IMR-90 (cell line): ENCODE measurements around the gene DPEP3. TPM values are rescaled to one million over a fixed set of nuclear protein-coding genes. Genes with fewer than 3 reads are reported as not detected.

Experiments
- ATAC-seq: fragments of 200-7000 bp; cut with Tn5 transposase; 2 replicates; pipeline ENCODE4 v1.9.1; 2020; ENCODE audit warnings: low read depth, mild to moderate bottlenecking, moderate library complexity
- BruUV-seq: library from RNA; stranded (reverse); fragments of 400-500 nt; replicated peaks from 2 replicates; lab custom pipeline; 2021; lab: Mats Ljungman, UMichigan
- CTCF ChIA-PET: fragments of 300-600 bp; formaldehyde crosslinking; extraction: SDS; loops from one replicate; lab custom pipeline; 2021; ENCODE audit warnings: antibody characterized with exemption; lab: Yijun Ruan, JAX
- POLR2A ChIA-PET: fragments of 300-600 bp; sonication (Branson Sonifier 250); formaldehyde crosslinking; loops from one replicate; lab custom pipeline; 2022; ENCODE audit warnings: antibody characterized with exemption; ENCODE audit not compliant: unreplicated experiment; lab: Charles Lee
- DNase-seq: peaks from one replicate; pipeline ENCODE4 v3.0.0; 2013
- H2AFZ ChIP-seq: replicated peaks from 2 replicates; pipeline ENCODE3; 2013; ENCODE audit warnings: low read length, mild to moderate bottlenecking; ENCODE audit not compliant: poor library complexity
- H2AK5ac ChIP-seq: 2 replicates; pipeline ENCODE4 v1.6.1; 2013; ENCODE audit warnings: low read depth, low read length, inconsistent platforms
- H2AK9ac ChIP-seq: replicated peaks from 2 replicates; pipeline ENCODE3; 2013; ENCODE audit warnings: mild to moderate bottlenecking, low read depth, low read length, moderate library complexity; ENCODE audit not compliant: poor library complexity
- H2BK120ac ChIP-seq: 2 replicates; pipeline ENCODE4 v1.6.1; 2013; ENCODE audit warnings: low read depth, low read length, inconsistent platforms
- H2BK15ac ChIP-seq: 3 replicates; pipeline ENCODE4 v1.6.1; 2013; ENCODE audit warnings: low read depth, low read length, inconsistent platforms
- H2BK20ac ChIP-seq: 2 replicates; pipeline ENCODE4 v1.6.1; 2013; ENCODE audit warnings: low read depth, mild to moderate bottlenecking, inconsistent platforms, low read length, moderate library complexity
- H2BK5ac ChIP-seq: 2 replicates; pipeline ENCODE4 v1.6.1; 2013; ENCODE audit warnings: mild to moderate bottlenecking, low read depth, low read length, inconsistent platforms; ENCODE audit not compliant: poor library complexity, severe bottlenecking
- H3K14ac ChIP-seq: replicated peaks from 2 replicates; pipeline ENCODE4 v1.6.1; 2013; ENCODE audit warnings: low read depth, low read length, inconsistent platforms
- H3K18ac ChIP-seq: 2 replicates; pipeline ENCODE4 v1.6.1; 2013; ENCODE audit warnings: low read depth, low read length, control low read depth
- H3K23ac ChIP-seq: 2 replicates; pipeline ENCODE4 v1.6.1; 2013; ENCODE audit warnings: low read depth, low read length, inconsistent platforms
- H3K27ac ChIP-seq: 2 replicates; pipeline ENCODE4 v1.5.1; 2013; ENCODE audit warnings: mild to moderate bottlenecking, control low read depth, low read length; ENCODE audit not compliant: insufficient read depth
- H3K27me3 ChIP-seq: 2 replicates; pipeline ENCODE4 v1.6.1; 2013; ENCODE audit warnings: low read length; ENCODE audit not compliant: control insufficient read depth, insufficient read depth
- H3K36me3 ChIP-seq: 2 replicates; pipeline ENCODE4 v1.6.1; 2013; ENCODE audit warnings: low read length, mixed read lengths; ENCODE audit not compliant: control insufficient read depth, insufficient read depth
- H3K4ac ChIP-seq: 2 replicates; pipeline ENCODE4 v1.6.1; 2013; ENCODE audit warnings: low read depth, low read length, inconsistent platforms
- H3K4me1 ChIP-seq: 2 replicates; pipeline ENCODE4 v1.6.1; 2013; ENCODE audit warnings: low read length, mixed read lengths; ENCODE audit not compliant: control insufficient read depth, insufficient read depth
- H3K4me2 ChIP-seq: 2 replicates; pipeline ENCODE4 v1.6.1; 2013; ENCODE audit warnings: low read depth, mild to moderate bottlenecking, control low read depth, low read length, moderate library complexity
- H3K4me3 ChIP-seq: 2 replicates; pipeline ENCODE4 v1.5.1; 2013; ENCODE audit warnings: low read depth, mild to moderate bottlenecking, control low read depth, low read length, moderate library complexity; ENCODE audit not compliant: insufficient read depth
- H3K56ac ChIP-seq: 2 replicates; pipeline ENCODE4 v1.6.1; 2013; ENCODE audit warnings: low read length, inconsistent platforms; ENCODE audit not compliant: insufficient read depth; ENCODE audit errors: extremely low read depth
- H3K79me1 ChIP-seq, 2 experiments: 2 replicates each; pipeline ENCODE4 v1.6.1; 2013; ENCODE audit warnings: low read length in 2 of 2, inconsistent platforms in 1 of 2, low read depth in 1 of 2
- H3K9ac ChIP-seq: 2 replicates; pipeline ENCODE4 v1.6.1; 2013; ENCODE audit warnings: low read depth, low read length, control low read depth
- H3K9me1 ChIP-seq: 2 replicates; pipeline ENCODE4 v1.6.1; 2013; ENCODE audit warnings: low read length, inconsistent platforms; ENCODE audit not compliant: insufficient read depth
- H3K9me3 ChIP-seq: 2 replicates; pipeline ENCODE4 v1.6.1; 2013; ENCODE audit warnings: low read length; ENCODE audit not compliant: control insufficient read depth, insufficient read depth
- H4K20me1 ChIP-seq: 2 replicates; pipeline ENCODE4 v1.6.1; 2013; ENCODE audit warnings: low read length, inconsistent platforms; ENCODE audit not compliant: insufficient read depth
- H4K5ac ChIP-seq: 2 replicates; pipeline ENCODE4 v1.6.1; 2013; ENCODE audit warnings: mild to moderate bottlenecking, low read depth, low read length, control low read depth
- H4K8ac ChIP-seq, 2 experiments: 2 replicates each; pipeline ENCODE4 v1.6.1; 2013; ENCODE audit warnings: low read depth in 2 of 2, low read length in 2 of 2, control low read depth in 1 of 2, inconsistent platforms in 1 of 2
- H4K91ac ChIP-seq: 2 replicates; pipeline ENCODE4 v1.6.1; 2013; ENCODE audit warnings: low read depth, low read length, inconsistent platforms; ENCODE audit not compliant: insufficient read depth
- MAFK ChIP-seq: IDR thresholded peaks from 2 replicates; pipeline ENCODE4 v1.6.1; 2012; ENCODE audit warnings: low read depth, low read length, improper control_type of control experiment
- MAZ ChIP-seq: IDR thresholded peaks from 2 replicates; pipeline ENCODE4 v1.6.1; 2012; ENCODE audit warnings: low read depth, mild to moderate bottlenecking, low read length, improper control_type of control experiment, moderate library complexity, borderline replicate concordance
- RAD21 ChIP-seq: IDR thresholded peaks from 2 replicates; pipeline ENCODE4 v1.6.1; 2012; ENCODE audit warnings: low read length, improper control_type of control experiment
- SMC3 ChIP-seq: fragments of 150-350 bp; IDR thresholded peaks from 2 replicates; pipeline ENCODE4 v1.6.1; 2016; ENCODE audit warnings: low read depth, mild to moderate bottlenecking, antibody characterized with exemption, low read length, moderate library complexity
- WGBS, 2 experiments: methylation state at CpG; one replicate each; pipeline versions ENCODE4 v1.1.5 to v1.1.7; 2013; ENCODE audit warnings: missing lambda C conversion rate in 2 of 2; ENCODE audit not compliant: insufficient read length in 1 of 2; ENCODE audit errors: extremely low coverage in 2 of 2; 5-methylcytosine and 5-hydroxymethylcytosine counted together
- dilution Hi-C: fragments of 300-500 bp; cut with HindIII; formaldehyde crosslinking; loops from one replicate; pipeline ENCODE4 v1.14.3; 2018; ENCODE audit warnings: low sequenced_read_pairs; ENCODE audit not compliant: unreplicated experiment
- in situ Hi-C: fragments of 300-500 bp; cut with MboI; formaldehyde crosslinking; loops from 3 replicates; pipeline ENCODE4 v1.14.3; 2019; ENCODE audit warnings: low sequenced_read_pairs, inconsistent platforms, mixed read lengths
- intact Hi-C: fragments of 100-400 bp; cut with micrococcal nuclease; formaldehyde crosslinking; loops from 2 replicates; pipeline ENCODE4 v1.10.0; 2022
- polyA plus RNA-seq, 3 experiments: library from polyadenylated mRNA; depleted of rRNA; stranded (reverse); fragments of >200 nt; gene quantifications; 2 replicates each; pipeline ENCODE4 v1.2.3, GENCODE V29; 2012; ENCODE audit warnings: low replicate concordance in 1 of 3
- total RNA-seq: library from RNA; depleted of rRNA; stranded (reverse); fragments of >200 nt; gene quantifications from 2 replicates; pipeline ENCODE4 v1.2.3, GENCODE V29; 2012
- TF ChIP-seq, protein P1 (sequence below): conservative IDR thresholded peaks from 2 replicates; pipeline ENCODE4 v1.5.1; 2012; ENCODE audit warnings: mild to moderate bottlenecking, low read depth, low read length, improper control_type of control experiment

Gene DPEP3
- total and polyA plus RNA-seq, 2 of the 4 experiments (the other 2 are of a cell fraction): not detected

DNA sequence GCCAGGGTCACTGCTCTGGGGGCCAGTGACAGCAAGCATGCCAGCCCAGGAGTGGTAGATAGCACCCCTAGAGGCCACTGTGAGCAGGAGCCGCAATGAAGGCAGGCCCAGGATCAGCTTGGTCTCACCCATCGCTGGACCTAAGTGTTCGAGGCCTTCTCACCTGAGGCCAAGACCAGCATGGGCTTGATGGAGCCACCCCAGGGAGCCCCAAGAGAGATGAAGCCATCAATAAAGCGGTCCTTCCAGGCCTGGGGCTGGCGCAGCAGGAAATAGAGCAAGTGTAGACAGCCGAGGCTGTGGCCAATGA is 38.1 kb downstream of the DPEP3 start:
- no peak overlapping the region for H3K14ac ChIP-seq
- H3K18ac ChIP-seq: no peak overlapping the region
- H3K56ac ChIP-seq: no peak overlapping the region
- H3K4me2 ChIP-seq: no peak overlapping the region
- no peak overlapping the region for H3K9ac ChIP-seq
- H3K27me3 ChIP-seq: no peaks in the 10 kb centered on the region
- H4K8ac ChIP-seq: no peak overlapping the region
- dilution Hi-C loops: no loop called here
- DNase-seq (peak; percentile 20), ATAC-seq (peak; percentile 53)
- peaks cover 54% of the 10 kb centered on the region for H4K20me1 ChIP-seq
- no peak overlapping the region for H2AK5ac ChIP-seq
- no peak overlapping the region for H2BK5ac ChIP-seq
- WGBS, 2 experiments: 74% methylated on average over 5 of the region's 6 CpGs; no CpG with 5 or more reads in 1 of the 2 experiments
- peaks cover 15 to 76% of the 10 kb centered on the region in 2 experiments for H3K79me1 ChIP-seq
- peaks cover 2% of the 10 kb centered on the region; the same call in 1 of the 2 replicates for H3K9me1 ChIP-seq
- no peak overlapping the region for H3K23ac ChIP-seq
- POLR2A ChIA-PET: no interaction called here
- H3K36me3 ChIP-seq: peaks cover 74% of the 10 kb centered on the region
- no peak overlapping the region for H2BK20ac ChIP-seq
- no peak overlapping the region for H4K91ac ChIP-seq
- no peak overlapping the region for H3K4me3 ChIP-seq
- intact Hi-C loops: no loop called here
- H3K27ac ChIP-seq: no peak overlapping the region
- no peak overlapping the region for H4K5ac ChIP-seq
- CTCF ChIA-PET: interaction anchor here (0.5 to 0.8 kb wide), 3 partner anchors 53 to 113 kb away, joined by 3 read pairs; no protein-coding TSS in a partner anchor
- in situ Hi-C loops: loop anchor here (25.0 kb wide), 1 partner anchor 405 kb away; the partner anchor contains the start of gene RIPOR1
- no peak overlapping the region for H2BK120ac ChIP-seq
- H2AK9ac ChIP-seq: peak overlapping the region; percentile 70
- no peak overlapping the region for H2BK15ac ChIP-seq
- H2AFZ ChIP-seq: no peak overlapping the region
- TF ChIP-seq, protein P1, sequence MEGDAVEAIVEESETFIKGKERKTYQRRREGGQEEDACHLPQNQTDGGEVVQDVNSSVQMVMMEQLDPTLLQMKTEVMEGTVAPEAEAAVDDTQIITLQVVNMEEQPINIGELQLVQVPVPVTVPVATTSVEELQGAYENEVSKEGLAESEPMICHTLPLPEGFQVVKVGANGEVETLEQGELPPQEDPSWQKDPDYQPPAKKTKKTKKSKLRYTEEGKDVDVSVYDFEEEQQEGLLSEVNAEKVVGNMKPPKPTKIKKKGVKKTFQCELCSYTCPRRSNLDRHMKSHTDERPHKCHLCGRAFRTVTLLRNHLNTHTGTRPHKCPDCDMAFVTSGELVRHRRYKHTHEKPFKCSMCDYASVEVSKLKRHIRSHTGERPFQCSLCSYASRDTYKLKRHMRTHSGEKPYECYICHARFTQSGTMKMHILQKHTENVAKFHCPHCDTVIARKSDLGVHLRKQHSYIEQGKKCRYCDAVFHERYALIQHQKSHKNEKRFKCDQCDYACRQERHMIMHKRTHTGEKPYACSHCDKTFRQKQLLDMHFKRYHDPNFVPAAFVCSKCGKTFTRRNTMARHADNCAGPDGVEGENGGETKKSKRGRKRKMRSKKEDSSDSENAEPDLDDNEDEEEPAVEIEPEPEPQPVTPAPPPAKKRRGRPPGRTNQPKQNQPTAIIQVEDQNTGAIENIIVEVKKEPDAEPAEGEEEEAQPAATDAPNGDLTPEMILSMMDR: peak; percentile 52
- TF ChIP-seq SMC3 (no peak), MAFK (no peak), MAZ (no peak), RAD21 (peak; percentile 46)
- no peak overlapping the region for H3K4ac ChIP-seq
- no peaks in the 10 kb centered on the region for H3K9me3 ChIP-seq
- H3K4me1 ChIP-seq: peaks cover 1% of the 10 kb centered on the region
- BruUV-seq: no TSS peak
